ENCODE data around the gene DOCK4.

DNA sequence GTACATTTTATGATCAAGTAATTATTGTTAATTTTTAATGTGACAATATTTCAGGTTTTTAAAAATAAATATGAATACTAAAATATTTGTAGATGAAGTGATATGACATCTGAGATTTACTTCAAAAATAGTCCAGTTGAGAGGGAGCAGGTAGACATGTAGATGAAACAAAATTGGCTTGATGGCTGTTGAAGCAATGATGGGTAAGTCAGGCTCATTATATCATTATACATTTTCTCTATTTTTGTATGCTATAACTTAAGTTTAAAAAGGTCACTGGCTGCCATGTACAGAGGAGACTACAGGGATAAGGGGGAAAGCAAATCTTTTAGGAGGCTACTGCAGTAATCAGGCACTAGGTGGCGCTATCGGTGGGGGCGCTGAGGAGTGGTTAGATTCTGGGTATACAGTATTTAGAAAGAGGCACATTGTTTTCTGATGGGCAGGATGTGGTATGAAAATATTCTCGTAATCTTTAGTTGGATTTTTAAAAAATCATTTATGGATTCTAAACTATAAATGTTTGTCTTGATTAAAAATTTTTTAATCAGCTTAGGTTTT, 454.1 kb downstream of the DOCK4 start:
- TF ChIP-seq EZH2phosphoT487 (IDR thresholded peaks at IDR 0.05; ENCODE audit: borderline replicate concordance), result no peak
- TF ChIP-seq, protein P1, sequence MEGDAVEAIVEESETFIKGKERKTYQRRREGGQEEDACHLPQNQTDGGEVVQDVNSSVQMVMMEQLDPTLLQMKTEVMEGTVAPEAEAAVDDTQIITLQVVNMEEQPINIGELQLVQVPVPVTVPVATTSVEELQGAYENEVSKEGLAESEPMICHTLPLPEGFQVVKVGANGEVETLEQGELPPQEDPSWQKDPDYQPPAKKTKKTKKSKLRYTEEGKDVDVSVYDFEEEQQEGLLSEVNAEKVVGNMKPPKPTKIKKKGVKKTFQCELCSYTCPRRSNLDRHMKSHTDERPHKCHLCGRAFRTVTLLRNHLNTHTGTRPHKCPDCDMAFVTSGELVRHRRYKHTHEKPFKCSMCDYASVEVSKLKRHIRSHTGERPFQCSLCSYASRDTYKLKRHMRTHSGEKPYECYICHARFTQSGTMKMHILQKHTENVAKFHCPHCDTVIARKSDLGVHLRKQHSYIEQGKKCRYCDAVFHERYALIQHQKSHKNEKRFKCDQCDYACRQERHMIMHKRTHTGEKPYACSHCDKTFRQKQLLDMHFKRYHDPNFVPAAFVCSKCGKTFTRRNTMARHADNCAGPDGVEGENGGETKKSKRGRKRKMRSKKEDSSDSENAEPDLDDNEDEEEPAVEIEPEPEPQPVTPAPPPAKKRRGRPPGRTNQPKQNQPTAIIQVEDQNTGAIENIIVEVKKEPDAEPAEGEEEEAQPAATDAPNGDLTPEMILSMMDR (conservative IDR thresholded peaks at IDR 0.05; ENCODE audit: low read length), result peak; percentile 95
